Activated gamma-delta T cell (primary cell): ENCODE data around the gene DNTT.

ENCODE experiments used
- DNase-seq: peaks from one replicate; lab custom pipeline; 2025; lab: John Stamatoyannopoulos, UW

The DNTT gene

GRCh38 chr10:96309628-96310320 lies 5.5 kb downstream of the DNTT start:
- no peak for DNase-seq

GRCh38 chr10:96310321-96310669 lies 6.1 kb downstream of the DNTT start:
- DNase-seq, result no peak

DNA sequence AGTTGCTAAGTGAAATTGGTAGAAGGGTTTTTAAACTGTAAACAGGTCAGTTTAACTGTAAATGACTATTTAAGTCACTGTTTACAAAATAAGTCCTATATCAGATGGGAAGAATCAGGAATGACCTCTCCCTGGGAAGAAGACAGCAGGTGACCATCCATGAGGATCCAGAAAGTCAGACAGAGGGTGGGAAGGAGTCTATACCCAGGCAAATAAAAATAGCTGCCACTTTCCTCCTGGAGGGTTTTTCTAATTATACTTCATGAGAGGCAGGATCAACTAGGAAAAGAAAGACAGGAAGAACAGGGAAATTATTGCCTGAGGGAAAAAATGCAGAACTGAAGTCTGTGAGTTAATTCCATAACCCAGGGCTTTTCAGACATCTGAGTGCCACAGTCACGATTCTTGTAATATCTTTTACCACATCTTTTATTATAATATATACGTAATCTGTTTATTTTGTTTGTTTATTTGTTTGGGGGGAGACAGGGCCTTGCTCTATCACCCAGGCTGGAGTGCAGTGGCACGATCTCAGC lies 7.0 kb downstream of the DNTT start:
- DNase-seq, result no peak

DNA sequence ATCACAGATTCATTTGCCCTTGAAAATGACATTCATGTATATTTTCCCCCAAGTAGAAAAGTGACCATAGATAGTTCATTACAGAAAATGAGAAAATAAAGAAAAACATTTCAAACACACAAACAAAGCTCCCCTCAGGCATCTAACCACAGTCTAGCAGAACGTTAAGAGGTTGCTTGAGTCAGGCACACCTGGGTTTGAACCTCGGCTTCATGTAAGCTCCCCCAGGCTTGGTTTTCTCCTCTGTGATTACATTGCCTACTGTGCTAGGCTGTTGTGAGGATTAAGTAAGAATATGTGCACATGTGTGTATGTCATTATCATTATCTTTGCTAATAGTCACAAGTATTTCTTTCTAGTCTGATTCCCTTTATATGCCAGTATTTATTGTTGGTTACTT lies 9.1 kb downstream of the DNTT start:
- no peak for DNase-seq

DNA sequence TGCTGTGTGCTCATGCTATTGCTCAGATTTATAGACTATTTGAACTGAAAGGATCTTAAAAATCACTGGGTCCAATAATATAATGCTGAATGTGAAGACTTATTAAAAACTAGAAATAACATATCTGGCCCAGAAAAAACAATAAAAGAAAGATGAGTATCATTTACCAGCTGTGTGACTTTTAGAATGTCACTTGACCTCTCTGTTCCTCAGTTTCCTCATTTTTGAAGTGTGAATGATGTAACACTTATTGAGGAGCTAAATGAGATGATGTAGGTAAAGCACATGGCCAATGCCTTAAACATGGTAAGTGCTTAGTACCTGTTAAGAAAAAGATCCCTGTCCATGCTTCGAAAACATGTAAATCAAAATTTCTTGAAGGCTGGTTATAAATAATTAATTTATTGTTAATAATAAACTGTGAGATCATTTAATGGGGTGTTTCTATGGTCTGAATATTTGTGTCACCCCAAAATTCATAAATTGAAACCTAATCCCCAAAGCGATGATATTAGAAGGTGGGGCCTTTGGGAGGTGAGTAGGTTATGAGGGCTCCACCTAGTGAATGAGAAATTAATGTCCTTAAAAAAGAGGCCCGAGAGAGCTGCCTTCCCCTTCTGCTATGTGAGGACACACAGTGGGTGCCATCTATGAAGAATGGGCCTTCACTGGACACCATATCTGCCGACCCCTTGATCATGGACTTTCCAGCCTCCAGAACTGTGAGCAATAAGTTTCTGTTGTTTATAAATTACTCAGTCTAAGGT lies 13.0 kb downstream of the DNTT start:
- DNase-seq, result no peak

DNA sequence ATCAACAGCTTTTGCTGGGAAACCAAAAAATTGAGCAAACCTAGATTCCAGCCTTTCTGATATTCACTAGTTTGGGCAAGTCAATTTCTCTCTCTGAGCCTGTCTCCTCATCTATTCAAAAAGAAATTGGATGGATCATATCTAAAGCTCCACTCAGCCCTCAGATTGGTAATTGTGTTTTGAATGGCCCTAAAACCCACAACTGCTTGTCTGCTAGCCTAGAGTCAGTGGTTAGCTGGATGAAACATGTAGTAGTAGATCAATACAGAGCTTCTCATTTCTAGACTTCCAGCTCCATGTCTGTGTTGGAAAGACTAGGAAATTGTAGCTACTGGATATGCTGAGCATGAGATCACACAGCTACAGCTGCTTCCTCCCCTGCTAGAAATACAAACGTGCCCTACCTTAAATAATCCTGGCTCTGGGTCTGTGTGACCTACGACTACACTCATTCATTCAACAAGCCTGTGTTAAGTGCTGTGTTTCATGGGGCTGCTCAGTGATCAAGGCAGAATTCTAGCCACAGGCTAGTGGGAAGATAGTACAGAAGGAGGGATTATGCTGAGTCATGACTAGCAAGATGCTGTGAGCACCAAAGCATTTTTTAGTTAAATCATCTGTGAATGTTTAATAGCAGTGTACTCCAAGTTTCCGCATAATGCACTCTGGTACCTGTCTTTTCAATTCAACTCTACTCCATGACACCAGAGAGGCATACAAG lies 15.7 kb downstream of the DNTT start:
- no peak for DNase-seq

DNA sequence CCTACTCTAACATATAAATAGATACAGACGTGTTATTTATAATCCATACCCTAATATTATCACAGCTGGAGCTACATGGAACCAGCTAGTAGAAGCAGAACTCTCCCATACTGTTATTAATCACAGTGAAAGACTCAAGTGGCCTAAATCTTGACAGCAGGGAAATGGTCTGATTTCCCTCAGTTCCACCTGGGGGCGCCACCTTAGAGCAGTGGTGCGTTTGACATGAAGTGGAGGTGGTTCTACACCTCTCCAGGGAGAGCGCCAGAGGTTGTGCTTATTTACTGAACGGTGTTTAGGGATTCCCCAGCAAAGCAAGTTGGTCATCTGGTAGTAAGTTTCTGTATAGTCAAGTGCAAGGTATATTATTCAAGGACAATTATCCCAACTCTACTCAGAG lies 17.6 kb downstream of the DNTT start:
- no peak for DNase-seq

DNA sequence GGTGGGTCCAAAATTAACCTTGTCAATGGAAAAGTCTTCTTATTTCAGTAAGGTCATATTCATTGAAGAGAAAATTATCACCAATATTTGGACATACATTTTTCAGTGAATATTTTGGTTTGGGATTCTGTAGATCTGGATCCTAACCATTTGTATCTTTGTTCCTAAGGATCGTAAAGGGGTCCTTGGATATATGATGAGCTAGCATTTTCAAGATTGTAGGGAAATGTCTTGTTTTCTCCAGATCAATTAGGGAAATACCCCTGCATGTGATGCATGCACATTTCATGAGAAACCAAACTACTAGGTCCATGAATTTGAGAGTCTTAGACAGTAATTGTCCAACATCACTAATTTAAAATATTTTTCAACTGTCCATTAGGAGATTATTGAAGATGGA lies 18.0 kb downstream of the DNTT start:
- DNase-seq, result no peak

- no peak for DNase-seq
Observed at GRCh38 chr10:96324447-96324846, 20.2 kb downstream of the DNTT start.

- DNase-seq, result no peak
Observed at GRCh38 chr10:96325719-96326373, 21.6 kb downstream of the DNTT start.

GRCh38 chr10:96327462-96327861 lies 23.2 kb downstream of the DNTT start:
- no peak for DNase-seq

GRCh38 chr10:96333101-96333500 lies 28.9 kb downstream of the DNTT start:
- no peak for DNase-seq

DNA sequence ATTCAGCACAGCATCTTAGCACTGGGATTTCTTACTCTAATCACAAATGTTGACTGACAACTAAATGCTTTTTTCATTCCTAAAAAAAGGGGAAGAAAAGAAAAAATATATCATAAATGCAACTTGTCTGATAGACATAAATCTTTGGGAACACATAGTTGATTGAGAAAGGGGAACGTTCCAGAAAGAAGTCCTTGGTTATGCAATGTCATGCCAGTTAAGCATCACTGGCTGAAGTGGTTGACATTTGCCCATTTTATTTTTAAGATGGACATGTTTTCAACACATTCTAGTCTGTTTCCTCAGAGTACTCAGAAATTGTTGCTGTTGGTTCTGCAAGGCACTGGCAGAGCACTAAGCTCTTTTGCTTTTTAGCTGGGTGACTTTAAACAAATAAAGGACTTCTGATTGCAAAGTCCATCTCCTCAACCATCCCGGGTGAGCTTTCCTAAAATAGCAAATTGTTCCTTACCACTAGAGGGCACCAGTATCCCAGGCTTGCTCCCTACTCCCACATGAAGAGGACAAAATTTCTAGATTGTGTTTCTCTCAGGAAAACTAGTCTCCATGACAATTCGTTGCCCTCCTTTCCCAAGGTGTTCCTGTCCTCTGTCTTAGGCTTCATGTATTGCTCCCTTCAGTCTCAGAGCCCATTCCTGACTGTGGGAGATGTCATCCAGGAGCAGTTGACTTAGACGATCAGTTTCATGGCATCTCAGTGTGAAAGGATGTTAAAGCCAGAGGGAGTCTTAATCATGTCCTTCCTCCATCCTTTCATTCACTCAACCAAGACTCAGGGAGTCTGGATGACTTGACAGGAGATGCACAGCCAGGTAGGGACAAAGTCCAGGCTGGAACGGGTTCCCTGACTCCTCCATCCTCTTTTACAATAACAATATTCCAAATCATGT lies 30.6 kb downstream of the DNTT start:
- DNase-seq, result no peak

DNA sequence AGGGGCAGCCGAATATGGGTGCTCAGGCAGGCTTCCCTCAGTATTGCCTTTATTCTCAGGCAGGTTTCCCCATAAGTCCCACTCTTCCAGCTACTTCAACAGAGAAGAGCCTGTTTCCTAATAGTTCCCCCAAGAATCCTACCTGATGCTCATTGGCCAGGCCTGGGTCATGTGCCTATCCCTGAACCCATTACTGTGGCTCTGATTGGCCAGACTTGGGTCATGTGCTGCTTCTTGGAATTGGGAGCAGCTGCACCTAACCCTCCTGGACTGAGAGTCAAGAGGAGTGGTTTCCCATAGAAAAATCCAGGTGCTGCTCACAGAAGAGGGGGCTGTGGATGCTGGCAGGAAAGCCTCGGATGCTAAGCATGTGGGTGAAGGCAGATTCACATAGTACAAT lies 32.9 kb downstream of the DNTT start:
- DNase-seq, result no peak

- DNase-seq, result no peak
Observed at GRCh38 chr10:96338279-96338925, 34.2 kb downstream of the DNTT start.

DNA sequence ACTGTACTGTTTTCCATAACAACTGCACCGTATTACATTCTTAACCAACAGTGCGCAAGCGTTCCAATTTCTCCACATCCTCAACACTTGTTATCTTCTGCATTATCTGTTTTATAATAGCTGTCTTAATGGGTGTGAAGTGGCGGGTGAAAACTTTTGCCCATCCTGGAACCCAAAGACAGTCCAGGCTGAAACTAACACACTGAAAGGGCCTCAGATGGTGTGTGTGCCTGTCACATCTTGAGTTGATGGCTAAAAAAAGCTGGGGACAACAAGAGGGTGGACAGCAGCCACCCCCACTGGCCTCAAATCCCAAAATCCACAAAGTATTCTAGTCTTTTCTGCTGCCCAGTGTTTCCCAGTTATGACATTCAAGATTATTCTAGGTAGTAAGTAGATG lies 35.1 kb downstream of the DNTT start:
- no peak for DNase-seq

- DNase-seq, result no peak
Observed at GRCh38 chr10:96339956-96340904, 36.0 kb downstream of the DNTT start.

DNA sequence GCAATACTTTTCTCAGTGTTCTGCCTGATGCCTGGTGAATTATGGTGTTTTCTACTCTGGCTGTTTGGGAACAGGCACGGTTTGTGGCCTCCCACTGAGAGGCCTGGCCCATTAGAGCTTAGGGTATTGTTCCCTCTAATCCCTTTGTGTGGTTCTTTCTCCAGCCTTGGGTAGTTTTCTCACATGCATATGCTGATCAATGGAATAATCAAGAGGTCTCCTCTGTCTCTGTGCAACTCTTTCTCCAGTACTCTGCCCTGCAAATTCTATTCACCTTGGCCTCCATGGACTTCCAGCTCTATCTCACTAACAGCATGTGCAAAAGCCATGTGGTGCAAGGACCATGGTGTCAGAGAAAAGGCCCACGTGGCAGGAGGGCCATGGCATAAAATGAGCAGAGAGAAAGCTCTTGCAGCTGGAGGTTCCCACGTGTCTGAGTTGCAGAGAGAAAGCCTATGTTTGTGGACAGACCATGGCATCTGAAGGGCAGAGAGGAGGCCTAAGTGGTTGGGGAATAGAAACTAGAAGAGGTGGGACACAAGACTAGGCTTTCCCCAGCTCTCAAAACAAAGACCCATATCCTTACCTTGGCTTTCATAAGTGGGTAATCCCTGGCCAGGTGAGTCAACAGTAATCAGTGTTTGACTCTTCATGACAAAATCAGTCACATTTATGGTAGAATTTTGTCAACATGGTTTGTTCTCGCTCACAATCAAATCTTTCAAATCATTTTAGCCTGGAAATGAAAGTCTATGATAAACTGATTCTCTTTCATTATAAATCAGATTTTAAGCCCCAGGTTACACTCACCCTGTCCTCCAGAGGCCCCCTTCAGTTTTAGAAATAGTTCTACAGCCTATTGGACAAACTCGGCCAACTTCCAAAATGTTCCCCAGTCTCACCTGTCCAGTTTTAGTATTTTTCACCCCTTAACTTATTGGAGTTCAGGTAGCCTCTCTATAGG lies 37.3 kb downstream of the DNTT start:
- DNase-seq, result no peak
